OCI-M2 (cell line): ENCODE results near the gene ZNF792.
A peak's percentile ranks its signal among the peaks of the same experiment; 100 is the strongest.
"Not testable (repeated sequence)": the region's sequence is repeated elsewhere in the genome, so short reads cannot be mapped to it uniquely, and the experiment has no call there.

Experiments used
- DNase-seq: peaks from one replicate; lab custom pipeline; 2025; ENCODE audit not compliant: unreplicated experiment; lab: John Stamatoyannopoulos, UW

The ZNF792 gene

GRCh38 chr19:34998777-34999497 is 34.9 kb upstream of the ZNF792 start:
- DNase-seq = peak; percentile 89

GRCh38 chr19:34998224-34998623 is 34.2 kb upstream of the ZNF792 start:
- not testable (repeated sequence) for DNase-seq

GRCh38 chr19:34997071-34997617 is 33.1 kb upstream of the ZNF792 start:
- no peak for DNase-seq

GRCh38 chr19:34995551-34995950 is 31.5 kb upstream of the ZNF792 start:
- no peak for DNase-seq

GRCh38 chr19:34994643-34995541 is 30.9 kb upstream of the ZNF792 start:
- DNase-seq = no peak

- DNase-seq = no peak
These were observed 30.2 kb upstream of the ZNF792 start for GRCh38 chr19:34994286-34994642.

GRCh38 chr19:34992582-34992981 is 28.6 kb upstream of the ZNF792 start:
- DNase-seq = not testable (repeated sequence)

- no peak for DNase-seq
These were observed 27.7 kb upstream of the ZNF792 start for GRCh38 chr19:34991542-34992333.

- no peak for DNase-seq
These were observed 26.7 kb upstream of the ZNF792 start for GRCh38 chr19:34990578-34991192.

GRCh38 chr19:34989298-34989697 is 25.3 kb upstream of the ZNF792 start:
- no peak for DNase-seq

GRCh38 chr19:34988119-34988518 is 24.1 kb upstream of the ZNF792 start:
- DNase-seq = no peak

- DNase-seq = no peak
These were observed 21.4 kb upstream of the ZNF792 start for GRCh38 chr19:34985249-34986022.

GRCh38 chr19:34984287-34984686 is 20.3 kb upstream of the ZNF792 start:
- no peak for DNase-seq

GRCh38 chr19:34983786-34984185 is 19.8 kb upstream of the ZNF792 start:
- DNase-seq = no peak

GRCh38 chr19:34982275-34982674 is 18.2 kb upstream of the ZNF792 start:
- no peak for DNase-seq

GRCh38 chr19:34979819-34980640 is 16.0 kb upstream of the ZNF792 start:
- DNase-seq = no peak

- DNase-seq = no peak
These were observed 12.6 kb upstream of the ZNF792 start for GRCh38 chr19:34976611-34977010.

GRCh38 chr19:34975056-34975455 is 11.0 kb upstream of the ZNF792 start:
- no peak for DNase-seq

GRCh38 chr19:34974646-34975045 is 10.6 kb upstream of the ZNF792 start:
- no peak for DNase-seq
